ENCODE measurements around the gene PDE8B. TPM values are rescaled to one million over a fixed set of nuclear protein-coding genes. Genes with fewer than 3 reads are reported as not detected.

Gene PDE8B
- total RNA-seq, 1 donor from 2014 or later, result 5.9 TPM

DNA sequence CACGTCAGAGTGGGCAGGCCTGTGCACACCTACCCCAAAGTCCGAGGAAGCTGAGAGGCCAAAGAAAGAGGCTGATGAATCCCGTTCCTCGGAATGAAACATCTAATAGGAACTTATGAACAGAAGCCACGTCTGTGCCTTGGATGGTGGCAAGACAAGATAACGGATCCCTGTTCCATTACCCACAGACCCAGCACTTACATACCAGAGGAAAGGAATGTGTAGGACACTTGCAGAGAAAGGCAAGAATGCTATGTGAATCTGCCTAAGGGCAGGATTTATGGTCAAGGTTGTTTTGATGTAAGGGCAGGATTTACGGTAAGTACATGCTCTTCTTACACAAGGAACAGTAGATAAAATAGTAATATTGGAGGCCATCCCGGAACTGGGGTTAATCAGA lies 188.4 kb downstream of the PDE8B start:
- intact Hi-C loops (cut with DNase I), result no loop called here
- Histone ChIP-seq H3K4me1 (no peaks in the 10 kb centered on the region), H3K4me3 (no peak overlapping the region), H3K9me3 (no peaks in the 10 kb centered on the region), H3K27me3 (no peaks in the 10 kb centered on the region), H3K36me3 (no peaks in the 10 kb centered on the region), H3K27ac (no peak overlapping the region)
- no peak for DNase-seq (ENCODE audit: extremely low spot score in 2 of 2)
- TF ChIP-seq, protein P1, sequence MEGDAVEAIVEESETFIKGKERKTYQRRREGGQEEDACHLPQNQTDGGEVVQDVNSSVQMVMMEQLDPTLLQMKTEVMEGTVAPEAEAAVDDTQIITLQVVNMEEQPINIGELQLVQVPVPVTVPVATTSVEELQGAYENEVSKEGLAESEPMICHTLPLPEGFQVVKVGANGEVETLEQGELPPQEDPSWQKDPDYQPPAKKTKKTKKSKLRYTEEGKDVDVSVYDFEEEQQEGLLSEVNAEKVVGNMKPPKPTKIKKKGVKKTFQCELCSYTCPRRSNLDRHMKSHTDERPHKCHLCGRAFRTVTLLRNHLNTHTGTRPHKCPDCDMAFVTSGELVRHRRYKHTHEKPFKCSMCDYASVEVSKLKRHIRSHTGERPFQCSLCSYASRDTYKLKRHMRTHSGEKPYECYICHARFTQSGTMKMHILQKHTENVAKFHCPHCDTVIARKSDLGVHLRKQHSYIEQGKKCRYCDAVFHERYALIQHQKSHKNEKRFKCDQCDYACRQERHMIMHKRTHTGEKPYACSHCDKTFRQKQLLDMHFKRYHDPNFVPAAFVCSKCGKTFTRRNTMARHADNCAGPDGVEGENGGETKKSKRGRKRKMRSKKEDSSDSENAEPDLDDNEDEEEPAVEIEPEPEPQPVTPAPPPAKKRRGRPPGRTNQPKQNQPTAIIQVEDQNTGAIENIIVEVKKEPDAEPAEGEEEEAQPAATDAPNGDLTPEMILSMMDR (IDR thresholded peaks at IDR 0.05), result no peak
- TF ChIP-seq POLR2AphosphoS5 (IDR thresholded peaks at IDR 0.05; ENCODE audit: insufficient read depth in 1 of 2, low read depth in 1 of 2) (no peak), POLR2A (IDR thresholded peaks at IDR 0.05) (no peak)

DNA sequence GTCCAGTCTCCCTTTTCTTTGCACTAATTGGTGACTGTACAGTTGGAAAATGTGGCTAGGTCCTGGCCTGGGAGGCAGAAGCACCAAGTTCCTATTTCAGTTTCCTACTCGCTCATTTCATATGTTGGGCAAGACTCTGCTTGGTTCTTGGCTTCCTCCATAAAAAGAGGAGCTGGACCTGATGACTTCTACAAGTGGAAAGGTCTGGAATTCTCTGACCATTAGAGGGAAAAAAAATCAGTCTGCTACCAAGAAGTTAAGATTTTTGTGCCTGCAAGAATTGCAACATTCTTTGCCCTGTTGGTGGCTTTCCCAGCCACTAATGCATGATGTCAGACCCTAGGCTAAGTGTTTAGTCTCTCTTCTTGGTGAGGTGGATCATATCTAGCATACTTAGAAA lies 190.2 kb downstream of the PDE8B start:
- Histone ChIP-seq H3K27ac (no peak overlapping the region), H3K27me3 (no peaks in the 10 kb centered on the region), H3K36me3 (no peaks in the 10 kb centered on the region), H3K4me1 (no peaks in the 10 kb centered on the region), H3K9me3 (no peaks in the 10 kb centered on the region), H3K4me3 (no peak overlapping the region)
- no peak for DNase-seq (ENCODE audit: extremely low spot score in 2 of 2)
- intact Hi-C loops (cut with DNase I), result no loop called here
- TF ChIP-seq, protein P1 (IDR thresholded peaks at IDR 0.05), result no peak
- TF ChIP-seq POLR2AphosphoS5 (IDR thresholded peaks at IDR 0.05; ENCODE audit: insufficient read depth in 1 of 2, low read depth in 1 of 2), result no peak

DNA sequence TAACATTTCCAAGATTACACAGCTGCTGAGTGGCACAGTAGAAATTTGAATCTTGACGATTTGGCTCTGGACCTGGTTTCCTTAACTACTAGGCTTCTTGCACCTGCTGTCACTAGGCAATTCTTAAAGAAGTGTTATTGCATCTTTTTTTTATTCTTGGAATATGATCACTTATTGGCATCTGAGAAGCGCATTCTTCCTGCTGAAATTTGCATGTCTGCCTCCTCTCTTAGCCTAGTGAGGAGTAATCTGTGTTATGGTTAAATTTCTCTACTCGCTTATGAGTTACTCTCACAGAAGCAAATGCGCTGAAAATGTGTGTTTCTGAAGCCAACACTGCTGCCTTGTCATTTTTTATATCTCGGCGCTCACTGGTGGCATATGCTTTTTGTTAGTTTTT lies 192.3 kb downstream of the PDE8B start:
- TF ChIP-seq POLR2A (IDR thresholded peaks at IDR 0.05), result no peak
- TF ChIP-seq, protein P1 (IDR thresholded peaks at IDR 0.05), result no peak
- intact Hi-C loops (cut with DNase I), result no loop called here
- Histone ChIP-seq H3K27me3 (no peaks in the 10 kb centered on the region), H3K4me1 (no peaks in the 10 kb centered on the region), H3K36me3 (no peaks in the 10 kb centered on the region), H3K27ac (no peak overlapping the region), H3K4me3 (no peak overlapping the region), H3K9me3 (no peaks in the 10 kb centered on the region)
- no peak for DNase-seq (ENCODE audit: extremely low spot score in 2 of 2)

DNA sequence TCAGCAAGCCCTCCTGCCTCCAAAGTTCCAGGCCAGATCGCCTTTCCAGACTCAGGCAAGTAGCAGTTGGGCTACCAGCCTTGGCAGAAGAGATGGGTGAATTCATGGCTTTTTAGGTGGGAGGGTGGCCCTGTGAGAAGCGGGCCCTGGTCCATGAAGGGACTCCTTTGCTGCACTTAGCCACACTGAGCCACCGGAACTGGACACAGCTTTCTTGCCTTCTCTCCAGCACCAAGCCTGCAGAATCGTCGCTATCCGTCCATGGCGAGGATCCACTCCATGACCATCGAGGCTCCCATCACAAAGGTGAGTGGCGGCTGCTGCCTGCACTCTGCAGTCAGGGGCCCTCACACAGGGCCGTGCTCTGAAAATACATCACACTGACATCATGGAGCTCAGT lies 196.7 kb downstream of the PDE8B start:
- Histone ChIP-seq H3K4me1 (no peaks in the 10 kb centered on the region), H3K4me3 (no peak overlapping the region), H3K27me3 (no peaks in the 10 kb centered on the region), H3K9me3 (no peaks in the 10 kb centered on the region), H3K36me3 (no peaks in the 10 kb centered on the region), H3K27ac (no peak overlapping the region)
- TF ChIP-seq, protein P1 (IDR thresholded peaks at IDR 0.05), result no peak
- no peak for TF ChIP-seq POLR2A (IDR thresholded peaks at IDR 0.05)
- TF ChIP-seq POLR2AphosphoS5 (IDR thresholded peaks at IDR 0.05; ENCODE audit: insufficient read depth in 1 of 2, low read depth in 1 of 2), result no peak
- no peak for DNase-seq (ENCODE audit: extremely low spot score in 2 of 2)
- intact Hi-C loops (cut with DNase I), result no loop called here

DNA sequence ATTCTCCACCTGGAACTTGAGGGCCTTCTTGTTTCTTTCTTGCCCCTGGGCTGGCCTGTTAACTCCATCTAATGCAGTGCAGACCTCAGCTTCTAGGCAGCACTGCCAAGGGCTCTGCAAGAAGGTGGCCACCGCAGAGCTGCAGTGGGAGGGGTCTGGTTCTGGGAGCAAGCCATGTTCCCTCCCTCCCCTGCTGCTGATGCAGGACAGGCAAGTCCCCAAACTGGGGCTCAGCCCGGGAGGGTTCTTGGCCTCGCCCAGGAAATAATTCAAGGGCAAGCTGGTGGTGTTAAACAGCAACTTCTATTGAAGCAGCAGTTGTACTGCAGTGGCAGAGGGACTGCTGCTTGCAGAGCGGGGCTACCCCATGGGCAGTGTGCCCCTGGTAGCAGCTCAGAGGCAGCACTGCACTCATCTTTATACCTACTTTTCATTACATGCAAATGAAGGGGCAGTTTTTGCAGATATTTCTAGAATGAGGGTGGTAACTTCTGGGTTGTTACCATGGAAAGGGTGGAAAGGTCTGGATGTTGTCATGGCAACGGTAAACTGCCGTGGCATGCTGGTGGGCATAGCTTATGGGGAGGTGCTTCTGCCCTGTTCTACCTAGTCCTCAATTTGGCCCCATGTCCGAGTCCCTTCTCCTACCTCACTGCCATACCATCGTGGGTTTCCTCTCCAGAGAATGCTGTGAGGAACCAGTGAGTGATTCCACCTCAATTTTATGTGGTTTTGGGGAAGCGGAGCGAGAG lies 199.6 kb downstream of the PDE8B start:
- TF ChIP-seq POLR2AphosphoS5 (IDR thresholded peaks at IDR 0.05; ENCODE audit: insufficient read depth in 1 of 2, low read depth in 1 of 2), result no peak
- TF ChIP-seq POLR2A (IDR thresholded peaks at IDR 0.05), result no peak
- TF ChIP-seq, protein P1 (IDR thresholded peaks at IDR 0.05), result no peak
- intact Hi-C loops (cut with DNase I), result no loop called here
- no peak overlapping the region for H3K4me3 ChIP-seq
- no peak overlapping the region for H3K27ac ChIP-seq
- no peaks in the 10 kb centered on the region for H3K36me3 ChIP-seq
- no peak for DNase-seq (ENCODE audit: extremely low spot score in 2 of 2)
- H3K4me1 ChIP-seq, result no peaks in the 10 kb centered on the region
- no peaks in the 10 kb centered on the region for H3K9me3 ChIP-seq
- no peaks in the 10 kb centered on the region for H3K27me3 ChIP-seq

All from vagina (tissue), 2 donors.